HUDEP-2 (cell line): ENCODE measurements around the gene CIROP.

Experiments used
- DNase-seq, 76 experiments: peaks; one replicate each; lab custom pipeline; 2025; ENCODE audit not compliant: unreplicated experiment in 76 of 76; lab: John Stamatoyannopoulos, UW

The CIROP gene

DNA sequence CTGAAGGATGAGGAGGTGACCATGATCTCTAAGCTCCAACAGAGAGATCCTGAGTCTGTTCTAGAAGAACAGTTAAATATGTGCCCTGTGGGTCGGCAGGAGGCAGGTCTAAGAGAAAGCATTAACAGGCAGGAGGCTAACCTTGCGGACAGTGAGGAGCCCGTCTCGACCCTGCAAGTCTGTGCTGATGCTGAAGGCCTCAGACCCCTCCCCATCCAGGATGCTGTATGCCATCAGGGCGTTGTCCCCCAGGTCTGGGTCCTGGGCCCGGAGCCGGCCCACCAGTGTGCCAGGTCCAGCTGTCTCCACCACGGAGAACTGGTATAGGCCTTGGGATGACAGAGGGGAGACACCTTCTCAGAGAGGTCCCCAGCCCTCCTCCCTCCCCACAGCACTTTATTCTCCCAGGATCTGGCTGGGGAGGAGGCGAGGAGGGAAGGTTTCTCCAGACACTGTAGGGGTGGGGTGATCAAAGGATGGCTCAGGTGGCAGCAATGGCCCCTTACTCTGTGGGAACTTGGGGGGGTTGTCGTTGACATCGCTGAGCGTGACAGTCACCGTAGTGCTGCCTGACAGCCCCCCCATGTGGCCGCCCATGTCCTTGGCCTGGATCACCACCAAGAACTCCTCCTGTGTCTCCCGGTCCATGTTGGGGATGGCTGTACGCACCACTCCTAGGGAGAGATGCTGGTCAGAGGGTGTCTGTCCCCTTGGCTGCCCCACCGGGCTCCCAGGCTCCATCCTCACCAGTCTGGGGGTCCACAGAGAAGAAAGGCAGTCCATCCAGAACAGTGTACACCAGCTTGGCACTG, 50.6 kb downstream of the CIROP start:
- no peak for DNase-seq

DNA sequence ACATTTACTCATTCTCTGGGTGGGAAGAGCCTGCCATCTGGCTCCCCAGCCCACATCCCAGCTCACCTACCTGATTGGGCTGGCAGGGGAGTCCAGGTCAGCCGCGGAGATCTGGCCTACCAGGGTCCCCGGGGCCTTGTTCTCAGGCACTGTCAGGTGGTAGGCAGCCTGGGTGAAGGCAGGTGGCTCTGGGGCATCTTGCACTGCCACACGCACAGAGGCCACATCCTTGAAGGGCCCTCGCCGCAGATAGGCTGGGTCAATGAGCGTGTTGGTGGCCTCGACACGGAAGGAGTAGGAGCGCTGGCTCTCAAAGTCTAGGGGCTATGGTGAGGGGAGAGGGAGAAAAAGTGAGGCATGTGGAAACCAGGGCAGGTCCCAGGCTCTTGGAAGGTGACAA, 51.4 kb downstream of the CIROP start:
- no peak for DNase-seq

DNA sequence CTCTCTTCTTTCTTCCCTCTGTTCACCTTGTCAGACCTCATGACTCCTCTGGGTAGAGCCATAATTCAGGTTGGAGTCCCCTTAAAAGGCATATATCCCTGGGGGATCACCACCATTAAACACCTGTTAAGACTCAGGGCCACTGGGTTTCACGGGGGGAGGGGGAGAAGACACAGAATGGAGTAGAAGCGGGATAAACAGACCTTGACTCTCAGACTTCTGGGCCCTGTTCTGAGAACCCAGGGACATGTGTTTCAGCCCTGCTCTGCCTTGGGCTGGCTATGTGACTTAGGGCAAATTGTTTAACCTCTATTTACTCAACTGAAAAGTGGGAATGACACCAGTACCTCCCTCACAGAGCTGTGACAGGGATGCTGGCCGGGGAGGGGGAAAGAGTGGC, 52.1 kb downstream of the CIROP start:
- DNase-seq, result no peak

DNA sequence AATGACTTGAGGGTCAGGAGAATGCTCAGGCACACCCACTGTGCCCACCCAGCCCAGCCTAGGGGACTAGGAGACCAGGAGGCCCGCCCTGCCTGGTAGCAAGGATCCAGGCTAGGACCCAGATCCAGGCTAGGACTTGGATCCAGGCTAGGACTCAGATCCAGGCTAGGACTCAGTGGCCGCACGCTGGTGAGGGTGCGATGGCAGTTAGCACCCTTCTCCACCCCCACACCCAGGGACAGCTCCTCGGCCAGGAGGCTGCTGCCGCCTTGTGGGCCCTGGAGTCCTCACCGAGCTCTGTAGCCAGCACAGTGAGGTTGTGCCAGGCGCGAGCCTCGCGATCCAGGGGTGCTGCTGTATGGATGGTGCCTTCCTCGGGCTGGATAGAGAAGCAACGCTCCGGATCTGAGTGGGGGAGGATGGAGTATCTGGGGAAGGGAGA, 52.6 kb downstream of the CIROP start:
- DNase-seq, result no peak

DNA sequence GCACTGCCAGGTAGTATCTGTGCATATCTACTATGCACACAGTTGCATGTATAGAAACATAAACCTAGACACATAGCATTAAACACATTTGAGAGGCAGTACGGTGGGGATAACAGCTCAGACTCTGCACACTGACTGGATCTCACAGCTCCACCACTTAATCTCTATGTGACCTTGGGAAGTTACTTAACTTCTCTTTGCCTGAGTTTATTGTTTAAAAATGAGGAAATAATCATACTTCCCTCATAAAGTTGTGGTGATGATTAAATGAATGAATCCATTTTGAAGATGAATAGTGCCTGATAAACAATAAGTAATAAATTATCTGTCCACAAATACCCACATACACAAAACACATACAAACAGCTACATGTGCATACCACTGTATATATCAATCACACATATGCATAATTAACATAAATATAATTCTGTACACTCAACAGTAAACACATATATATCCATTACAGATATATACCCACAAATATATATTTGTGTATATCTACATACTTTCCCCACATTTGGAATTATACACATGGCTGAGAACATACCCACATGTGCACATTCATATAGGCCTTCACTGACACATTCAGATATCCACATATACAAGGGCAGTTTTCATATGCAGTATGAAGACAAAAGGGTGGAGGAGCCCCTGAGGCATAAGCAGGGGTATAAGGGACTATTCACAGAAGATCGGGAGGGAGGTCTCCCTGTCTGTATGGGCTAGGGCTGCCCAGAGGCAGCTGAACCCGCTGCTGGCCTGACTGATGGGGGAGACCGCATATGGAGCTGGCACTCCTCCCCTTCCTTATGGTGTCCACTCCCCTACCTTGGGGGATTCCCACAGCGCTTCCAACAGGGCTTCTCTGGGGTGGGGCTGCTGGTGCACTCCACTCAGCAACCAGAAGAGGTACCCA, 53.4 kb downstream of the CIROP start:
- no peak for DNase-seq
